ENCODE data around the gene JDP2. TPM values are rescaled to one million over a fixed set of nuclear protein-coding genes. Genes with fewer than 3 reads are reported as not detected.

The JDP2 gene
- total RNA-seq, 1 experiment from 2014 or later = 23.3 TPM

- TF ChIP-seq ZSCAN18 (CRISPR knock-in tag; IDR thresholded peaks at IDR 0.05) = no peak
- TF ChIP-seq ZNF263 (CRISPR knock-in tag; IDR thresholded peaks at IDR 0.05; ENCODE audit: low read depth) = no peak
- no peak for TF ChIP-seq FOXP1 (CRISPR knock-in tag; IDR thresholded peaks at IDR 0.05; ENCODE audit: borderline replicate concordance)
- TF ChIP-seq, protein P1, sequence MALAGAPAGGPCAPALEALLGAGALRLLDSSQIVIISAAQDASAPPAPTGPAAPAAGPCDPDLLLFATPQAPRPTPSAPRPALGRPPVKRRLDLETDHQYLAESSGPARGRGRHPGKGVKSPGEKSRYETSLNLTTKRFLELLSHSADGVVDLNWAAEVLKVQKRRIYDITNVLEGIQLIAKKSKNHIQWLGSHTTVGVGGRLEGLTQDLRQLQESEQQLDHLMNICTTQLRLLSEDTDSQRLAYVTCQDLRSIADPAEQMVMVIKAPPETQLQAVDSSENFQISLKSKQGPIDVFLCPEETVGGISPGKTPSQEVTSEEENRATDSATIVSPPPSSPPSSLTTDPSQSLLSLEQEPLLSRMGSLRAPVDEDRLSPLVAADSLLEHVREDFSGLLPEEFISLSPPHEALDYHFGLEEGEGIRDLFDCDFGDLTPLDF (CRISPR knock-in tag; IDR thresholded peaks at IDR 0.05) = no peak
- TF ChIP-seq GTF2I (CRISPR knock-in tag; conservative IDR thresholded peaks at IDR 0.05) = no peak
Observed at GRCh38 chr14:75464626-75465025, 36.8 kb downstream of the JDP2 start (continued).

DNA sequence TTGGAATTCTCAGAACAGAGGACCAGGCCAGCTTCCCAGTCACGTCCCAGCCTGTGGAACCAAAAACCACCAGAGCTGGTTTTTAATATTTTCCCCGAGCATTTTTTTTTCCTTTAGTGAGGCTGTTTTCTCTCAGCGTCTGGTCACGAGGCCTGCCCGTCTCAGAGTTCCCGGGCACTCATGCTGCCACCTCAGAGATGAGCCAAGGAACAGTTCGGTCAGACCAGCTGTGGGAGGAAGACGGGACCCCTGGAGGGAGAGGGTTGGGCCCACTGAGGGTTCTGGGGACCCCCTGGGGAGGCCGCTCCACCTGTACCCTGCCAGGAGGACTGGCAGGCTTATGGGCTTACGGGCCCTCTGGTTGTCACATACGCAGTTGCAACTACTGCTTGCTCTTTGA lies 39.9 kb downstream of the JDP2 start:
- ChIA-PET POLR2A (no interaction called here), CTCF (interaction anchor here (0.9 to 2.0 kb wide), 3 partner anchors 21 to 160 kb away, joined by 3 to 7 read pairs (median 5); no protein-coding TSS in a partner anchor)
- H3K9me3 Mint-ChIP-seq = no peaks in the 10 kb centered on the region
- H3K36me3 Mint-ChIP-seq = peaks cover 15% of the 10 kb centered on the region
- H3K4me3 Mint-ChIP-seq = no peak overlapping the region
- no peak for DNase-seq (ENCODE audit: low spot score)
- no peak overlapping the region for H3K27ac Mint-ChIP-seq
- TF ChIP-seq RELA (CRISPR knock-in tag; IDR thresholded peaks at IDR 0.05; ENCODE audit: borderline replicate concordance) (no peak), TCF7 (CRISPR knock-in tag; IDR thresholded peaks at IDR 0.05; ENCODE audit: low read depth) (no peak), RORB (CRISPR knock-in tag; IDR thresholded peaks at IDR 0.05) (no peak), AR (CRISPR knock-in tag; IDR thresholded peaks at IDR 0.05) (no peak), SP1 (CRISPR knock-in tag; conservative IDR thresholded peaks at IDR 0.05) (no peak), ATF2 (CRISPR knock-in tag; IDR thresholded peaks at IDR 0.05; ENCODE audit: borderline replicate concordance, low read depth) (no peak), ATF3 (CRISPR knock-in tag; conservative IDR thresholded peaks at IDR 0.05) (no peak), ZNF138 (CRISPR knock-in tag; conservative IDR thresholded peaks at IDR 0.05) (no peak), ZNF263 (CRISPR knock-in tag; IDR thresholded peaks at IDR 0.05; ENCODE audit: low read depth) (no peak), ARID4B (CRISPR knock-in tag; IDR thresholded peaks at IDR 0.05; ENCODE audit: borderline replicate concordance) (no peak), NR1H2 (CRISPR knock-in tag; IDR thresholded peaks at IDR 0.05) (no peak), HMGA2 (CRISPR knock-in tag; IDR thresholded peaks at IDR 0.05) (no peak)
- TF ChIP-seq, protein P2, sequence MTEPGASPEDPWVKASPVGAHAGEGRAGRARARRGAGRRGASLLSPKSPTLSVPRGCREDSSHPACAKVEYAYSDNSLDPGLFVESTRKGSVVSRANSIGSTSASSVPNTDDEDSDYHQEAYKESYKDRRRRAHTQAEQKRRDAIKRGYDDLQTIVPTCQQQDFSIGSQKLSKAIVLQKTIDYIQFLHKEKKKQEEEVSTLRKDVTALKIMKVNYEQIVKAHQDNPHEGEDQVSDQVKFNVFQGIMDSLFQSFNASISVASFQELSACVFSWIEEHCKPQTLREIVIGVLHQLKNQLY (CRISPR knock-in tag; IDR thresholded peaks at IDR 0.05) = no peak
- TF ChIP-seq, protein P3, sequence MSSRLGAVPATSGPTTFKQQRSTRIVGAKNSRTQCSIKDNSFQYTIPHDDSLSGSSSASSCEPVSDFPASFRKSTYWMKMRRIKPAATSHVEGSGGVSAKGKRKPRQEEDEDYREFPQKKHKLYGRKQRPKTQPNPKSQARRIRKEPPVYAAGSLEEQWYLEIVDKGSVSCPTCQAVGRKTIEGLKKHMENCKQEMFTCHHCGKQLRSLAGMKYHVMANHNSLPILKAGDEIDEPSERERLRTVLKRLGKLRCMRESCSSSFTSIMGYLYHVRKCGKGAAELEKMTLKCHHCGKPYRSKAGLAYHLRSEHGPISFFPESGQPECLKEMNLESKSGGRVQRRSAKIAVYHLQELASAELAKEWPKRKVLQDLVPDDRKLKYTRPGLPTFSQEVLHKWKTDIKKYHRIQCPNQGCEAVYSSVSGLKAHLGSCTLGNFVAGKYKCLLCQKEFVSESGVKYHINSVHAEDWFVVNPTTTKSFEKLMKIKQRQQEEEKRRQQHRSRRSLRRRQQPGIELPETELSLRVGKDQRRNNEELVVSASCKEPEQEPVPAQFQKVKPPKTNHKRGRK (CRISPR knock-in tag; IDR thresholded peaks at IDR 0.05; ENCODE audit: borderline replicate concordance) = no peak
- H3K27me3 Mint-ChIP-seq (ENCODE audit: low read depth) = no peaks in the 10 kb centered on the region; the same call in 1 of the 2 replicates
- no peak for ATAC-seq
- H3K4me1 Mint-ChIP-seq = no peaks in the 10 kb centered on the region
